Ascending aorta (tissue), 2 donors: ENCODE data around the gene SEC24D. TPM values are rescaled to one million over a fixed set of nuclear protein-coding genes. Genes with fewer than 3 reads are reported as not detected.

ENCODE experiments used
- DNase-seq, 2 donors: peaks; one replicate each; pipeline ENCODE4 v3.0.0-alpha.2; 2019; ENCODE audit warnings: low spot score in 2 of 2
- H3K27ac ChIP-seq, 2 donors: fragments of 200-600 bp; sonication (generic); one replicate each; pipeline ENCODE4 v1.5.1; 2016 to 2017; ENCODE audit warnings: mild to moderate bottlenecking in 1 of 2
- H3K27me3 ChIP-seq: fragments of 200-600 bp; sonication (generic); one replicate; pipeline ENCODE4 v1.5.1; 2017
- H3K36me3 ChIP-seq, 2 donors: fragments of 200-600 bp; sonication (generic); one replicate each; pipeline ENCODE4 v1.5.1; 2016
- H3K4me1 ChIP-seq, 2 donors: fragments of 200-600 bp; sonication (generic); one replicate each; pipeline ENCODE4 v1.5.1; 2016 to 2017; ENCODE audit warnings: mild to moderate bottlenecking in 1 of 2
- H3K4me3 ChIP-seq, 2 donors: fragments of 200-600 bp; sonication (generic); one replicate each; pipeline ENCODE4 v1.5.1; 2016 to 2017; ENCODE audit warnings: mild to moderate bottlenecking in 1 of 2
- H3K9me3 ChIP-seq, 2 donors: fragments of 200-600 bp; sonication (generic); one replicate each; pipeline ENCODE4 v1.5.1; 2016
- intact Hi-C: fragments of 100-400 bp; cut with DNase I; formaldehyde crosslinking; loops from one replicate; pipeline ENCODE4 v1.15.1; 2023
- total RNA-seq: library from RNA; depleted of rRNA; stranded (reverse); fragments of >200 nt; gene quantifications from one replicate; pipeline ENCODE4 v1.1.0, GENCODE V29; 2016
- TF ChIP-seq, protein P1 (sequence below), 3 experiments: fragments of 200-600 bp in 2 of 3; fragments of 450-650 bp in 1 of 3; sonication (generic) in 2 of 3; IDR thresholded peaks; one replicate each; pipeline ENCODE4 v1.5.1; 2016 to 2019; ENCODE audit warnings: antibody characterized with exemption in 3 of 3, mild to moderate bottlenecking in 1 of 3, moderate library complexity in 1 of 3

SEC24D gene
- total RNA-seq, 1 donor from 2014 or later, result 108 TPM

DNA sequence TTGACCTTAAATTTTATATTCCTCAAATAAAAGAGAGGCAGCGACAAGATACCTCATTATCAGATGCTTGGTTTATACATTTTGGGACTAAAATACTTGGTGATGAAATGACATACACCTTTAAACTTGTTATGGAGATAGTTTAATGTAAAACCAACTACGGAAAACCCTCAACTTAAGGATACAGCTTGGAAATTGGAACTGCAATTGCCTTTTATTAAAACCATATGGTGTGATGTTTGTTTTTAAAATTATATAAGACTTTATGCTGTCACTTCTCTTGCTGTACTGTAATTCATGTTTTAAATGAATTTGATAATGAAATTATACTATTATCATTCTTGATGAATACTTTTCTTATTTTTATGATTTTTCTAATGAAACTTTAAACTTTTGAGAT is 124.9 kb downstream of the SEC24D start:
- TF ChIP-seq, protein P1, sequence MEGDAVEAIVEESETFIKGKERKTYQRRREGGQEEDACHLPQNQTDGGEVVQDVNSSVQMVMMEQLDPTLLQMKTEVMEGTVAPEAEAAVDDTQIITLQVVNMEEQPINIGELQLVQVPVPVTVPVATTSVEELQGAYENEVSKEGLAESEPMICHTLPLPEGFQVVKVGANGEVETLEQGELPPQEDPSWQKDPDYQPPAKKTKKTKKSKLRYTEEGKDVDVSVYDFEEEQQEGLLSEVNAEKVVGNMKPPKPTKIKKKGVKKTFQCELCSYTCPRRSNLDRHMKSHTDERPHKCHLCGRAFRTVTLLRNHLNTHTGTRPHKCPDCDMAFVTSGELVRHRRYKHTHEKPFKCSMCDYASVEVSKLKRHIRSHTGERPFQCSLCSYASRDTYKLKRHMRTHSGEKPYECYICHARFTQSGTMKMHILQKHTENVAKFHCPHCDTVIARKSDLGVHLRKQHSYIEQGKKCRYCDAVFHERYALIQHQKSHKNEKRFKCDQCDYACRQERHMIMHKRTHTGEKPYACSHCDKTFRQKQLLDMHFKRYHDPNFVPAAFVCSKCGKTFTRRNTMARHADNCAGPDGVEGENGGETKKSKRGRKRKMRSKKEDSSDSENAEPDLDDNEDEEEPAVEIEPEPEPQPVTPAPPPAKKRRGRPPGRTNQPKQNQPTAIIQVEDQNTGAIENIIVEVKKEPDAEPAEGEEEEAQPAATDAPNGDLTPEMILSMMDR (IDR thresholded peaks at IDR 0.05), result no peak
- intact Hi-C loops, result no loop called here

DNA sequence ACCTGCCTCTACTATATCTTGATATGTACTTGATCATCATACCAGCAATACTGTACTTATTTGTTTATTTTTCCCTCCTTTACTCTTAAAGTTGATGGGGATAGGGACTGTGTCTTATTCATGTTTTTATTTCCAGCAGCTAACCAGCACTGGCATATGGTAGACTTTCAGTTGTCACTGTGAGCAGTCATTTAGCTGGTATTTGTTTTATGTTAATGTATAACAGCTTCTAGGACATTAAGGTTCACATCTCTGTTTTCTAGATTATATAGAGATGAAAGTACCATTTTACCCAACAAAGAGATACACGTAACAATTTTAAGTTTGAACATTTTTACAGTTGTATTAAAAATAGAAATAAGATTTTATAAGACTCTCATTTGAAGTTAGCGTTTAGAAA is 132.8 kb downstream of the SEC24D start:
- intact Hi-C loops, result no loop called here
- H3K27me3 ChIP-seq, result no peaks in the 10 kb centered on the region
- H3K27ac ChIP-seq, result no peak overlapping the region
- DNase-seq, result no peak
- H3K4me1 ChIP-seq, result no peaks in the 10 kb centered on the region
- H3K9me3 ChIP-seq, result no peaks in the 10 kb centered on the region
- H3K36me3 ChIP-seq, result peaks cover 50 to 77% of the 10 kb centered on the region in 2 donors
- TF ChIP-seq, protein P1 (IDR thresholded peaks at IDR 0.05), result no peak
- no peak overlapping the region for H3K4me3 ChIP-seq

More for the DNA sequence above, 124.9 kb downstream of the SEC24D start:
- Histone ChIP-seq H3K36me3 (peaks cover 28 to 49% of the 10 kb centered on the region in 2 donors), H3K27me3 (no peaks in the 10 kb centered on the region), H3K27ac (no peak overlapping the region), H3K4me3 (no peak overlapping the region), H3K9me3 (no peaks in the 10 kb centered on the region), H3K4me1 (no peaks in the 10 kb centered on the region)
- DNase-seq, result no peak

DNA sequence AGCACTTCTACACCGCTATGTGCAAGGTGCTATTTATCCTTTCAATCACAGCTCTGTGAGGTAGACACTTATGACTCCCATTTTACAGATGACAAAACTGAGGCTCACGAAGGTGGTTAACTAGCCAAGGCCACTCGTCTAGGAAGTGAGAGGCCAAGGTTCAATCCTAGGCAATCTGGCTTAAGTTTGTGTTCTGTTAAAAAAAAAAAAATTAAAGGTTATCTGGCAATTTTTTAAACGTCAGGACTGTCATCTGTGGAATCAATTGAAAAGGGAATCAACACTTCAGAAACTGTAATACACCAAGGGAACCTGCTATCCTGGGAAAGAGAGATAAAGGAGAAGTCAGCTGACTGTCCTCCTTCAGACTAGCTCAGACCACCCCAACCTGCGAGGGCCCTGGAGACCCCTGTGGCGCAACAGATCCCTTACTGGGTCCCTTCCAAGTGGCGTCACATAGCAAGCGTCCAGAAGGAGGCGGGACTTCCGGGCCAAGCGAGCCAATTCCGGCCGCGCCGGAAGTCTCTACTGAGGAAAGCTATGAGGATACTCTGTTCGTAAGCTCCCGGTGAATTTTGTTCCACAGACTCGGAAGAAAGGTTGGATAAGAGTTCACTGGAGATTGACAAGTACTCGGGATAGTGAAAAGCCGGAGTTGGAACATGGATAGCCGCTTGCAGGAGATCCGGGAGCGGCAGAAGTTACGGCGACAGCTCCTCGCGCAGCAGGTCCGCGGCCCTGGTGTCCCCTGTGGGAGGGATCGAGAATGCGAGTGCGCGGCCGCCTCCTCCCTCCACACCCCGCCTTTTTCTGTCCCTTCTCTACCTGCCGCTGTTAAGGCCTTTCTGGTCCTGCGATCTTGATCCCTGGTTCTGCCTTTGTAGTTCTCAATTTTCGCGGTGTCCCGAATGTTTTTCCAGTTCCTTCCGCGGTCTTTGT is 150.8 kb downstream of the SEC24D start, which contains the start of gene METTL14:
TSS of gene METTL14 (plus strand) at position 520 of the 939 bp plus-strand sequence. CDS start at position 663, 143 bp downstream.
- TF ChIP-seq, protein P1 (IDR thresholded peaks at IDR 0.05), result peak in 1 of 3 experiments; percentile 5
- H3K36me3 ChIP-seq, result peaks cover 22 to 24% of the 10 kb centered on the region in 2 donors
- H3K9me3 ChIP-seq, result no peaks in the 10 kb centered on the region
- DNase-seq, result peak; percentile 74 to 97
- intact Hi-C loops, result loop anchor here (2.0 kb wide), 2 partner anchors 94 to 406 kb away; no protein-coding TSS in a partner anchor
- peaks cover 0 to 10% of the 10 kb centered on the region in 2 donors for H3K4me1 ChIP-seq
- peak within 1 kb of the TSS; percentile 89 to 90 for H3K27ac ChIP-seq
- peak within 1 kb of the TSS; percentile 81 to 82 for H3K4me3 ChIP-seq
- no peaks in the 10 kb centered on the region for H3K27me3 ChIP-seq

DNA sequence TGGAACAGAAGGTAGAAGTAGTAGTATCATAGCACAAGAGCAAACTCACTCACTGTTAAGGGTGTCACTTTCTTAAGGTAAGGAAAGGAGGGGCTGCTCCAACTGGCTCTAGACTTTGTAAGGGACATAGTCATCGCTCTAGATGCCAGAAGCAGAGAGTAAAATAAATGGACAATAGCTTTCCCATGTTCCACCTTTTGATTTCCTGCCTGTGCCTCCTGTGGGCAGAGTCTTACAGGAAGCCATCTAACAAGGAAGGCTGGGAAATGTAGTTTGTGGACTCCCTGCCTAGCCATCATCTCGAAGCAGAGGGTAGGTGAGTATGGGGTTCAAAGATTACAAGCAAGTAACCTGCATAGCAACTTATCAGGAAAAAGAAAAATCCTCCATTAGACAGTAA is 152.4 kb downstream of the SEC24D start:
- Histone ChIP-seq H3K4me1 (peaks cover 0 to 10% of the 10 kb centered on the region in 2 donors), H3K27ac (no peak overlapping the region), H3K9me3 (no peaks in the 10 kb centered on the region), H3K36me3 (peaks cover 7 to 8% of the 10 kb centered on the region in 2 donors), H3K4me3 (no peak overlapping the region), H3K27me3 (no peaks in the 10 kb centered on the region)
- intact Hi-C loops, result no loop called here
- TF ChIP-seq, protein P1 (IDR thresholded peaks at IDR 0.05), result no peak
- DNase-seq, result no peak

DNA sequence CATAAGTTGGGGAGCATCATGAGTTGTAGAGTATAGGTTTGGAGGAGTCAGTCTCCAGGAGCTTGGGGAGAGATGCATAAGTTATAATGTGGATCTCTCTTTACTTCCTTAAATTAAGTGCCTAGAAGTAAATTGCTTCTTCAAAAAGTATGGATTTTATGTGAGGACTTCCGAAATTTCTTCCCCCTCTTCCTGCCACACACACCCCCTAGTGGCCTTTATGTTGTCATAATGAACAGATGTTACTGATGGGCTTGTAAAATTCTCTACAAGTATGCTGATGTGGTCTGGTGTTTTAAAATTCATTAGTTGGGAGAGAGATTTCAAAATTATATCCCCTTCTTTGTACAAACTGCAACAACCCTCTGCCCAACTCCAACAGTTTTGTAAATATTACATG is 153.0 kb downstream of the SEC24D start:
- Histone ChIP-seq H3K27ac (no peak overlapping the region), H3K4me1 (peaks cover 0 to 10% of the 10 kb centered on the region in 2 donors), H3K27me3 (no peaks in the 10 kb centered on the region), H3K36me3 (peaks cover 1 to 2% of the 10 kb centered on the region in 2 donors), H3K9me3 (no peaks in the 10 kb centered on the region), H3K4me3 (no peak overlapping the region)
- intact Hi-C loops, result no loop called here
- DNase-seq, result no peak
- TF ChIP-seq, protein P1 (IDR thresholded peaks at IDR 0.05), result peak in 1 of 3 experiments; percentile 30
